Panc1 (cell line): Measurements from ENCODE around the gene AMN1. TPM values are rescaled to one million over a fixed set of nuclear protein-coding genes. Genes with fewer than 3 reads are reported as not detected.
"Not testable (repeated sequence)": the region's sequence is repeated elsewhere in the genome, so short reads cannot be mapped to it uniquely, and the experiment has no call there.

Source experiments
- ATAC-seq: fragments of 200-7000 bp; cut with Tn5 transposase; 2 replicates; pipeline ENCODE4 v1.9.1; 2020; ENCODE audit warnings: mild to moderate bottlenecking, moderate library complexity
- BruUV-seq: library from RNA; stranded (reverse); fragments of 400-500 nt; replicated peaks from 2 replicates; lab custom pipeline; 2021; lab: Mats Ljungman, UMichigan
- CTCF ChIA-PET: fragments of 300-600 bp; sonication (Branson Sonifier 250); formaldehyde crosslinking; loops from one replicate; lab custom pipeline; 2022; ENCODE audit warnings: antibody characterized with exemption; lab: Charles Lee
- POLR2A ChIA-PET: fragments of 300-600 bp; sonication (Branson Sonifier 250); formaldehyde crosslinking; loops from one replicate; lab custom pipeline; 2022; ENCODE audit warnings: antibody characterized with exemption; lab: Charles Lee
- DNase-seq: peaks from one replicate; pipeline ENCODE4 v3.0.0-alpha.2; 2010; ENCODE audit warnings: low read depth, low spot score
- H3K27ac ChIP-seq: 2 replicates; pipeline ENCODE4 v1.5.1; 2011; ENCODE audit warnings: mild to moderate bottlenecking, low read length, inconsistent platforms
- H3K27me3 ChIP-seq: fragments of 200-500 bp; sonication (Bioruptor generic); 2 replicates; pipeline ENCODE4 v1.6.0; 2014; ENCODE audit warnings: low read length, inconsistent platforms; ENCODE audit not compliant: control insufficient read depth, insufficient read depth
- H3K36me3 ChIP-seq: fragments of 200-500 bp; sonication (Bioruptor generic); 2 replicates; pipeline ENCODE4 v1.5.1; 2014; ENCODE audit warnings: inconsistent platforms, mild to moderate bottlenecking, low read length, moderate library complexity; ENCODE audit not compliant: control insufficient read depth, insufficient read depth
- H3K4me1 ChIP-seq: 2 replicates; pipeline ENCODE4 v1.5.1; 2011; ENCODE audit warnings: inconsistent platforms, mild to moderate bottlenecking, low read length, moderate library complexity; ENCODE audit not compliant: control insufficient read depth, insufficient read depth
- H3K4me3 ChIP-seq, 2 experiments: 2 replicates each; pipeline ENCODE4 v1.5.1; 2011 to 2012; ENCODE audit warnings: low read depth in 2 of 2, low read length in 2 of 2, mild to moderate bottlenecking in 2 of 2, inconsistent platforms in 1 of 2, moderate library complexity in 1 of 2
- H3K9me3 ChIP-seq: fragments of 200-500 bp; sonication (Bioruptor generic); 2 replicates; pipeline ENCODE4 v1.5.1; 2014; ENCODE audit warnings: low read depth, mild to moderate bottlenecking, inconsistent platforms, low read length, moderate library complexity; ENCODE audit not compliant: control insufficient read depth, insufficient read depth
- CTCF ChIP-seq: fragments of 450-650 bp; IDR thresholded peaks from 2 replicates; pipeline ENCODE4 v1.5.1; 2017; ENCODE audit warnings: mild to moderate bottlenecking
- POLR2AphosphoS5 ChIP-seq: IDR thresholded peaks from 2 replicates; pipeline ENCODE4 v1.6.1; 2012; ENCODE audit warnings: mild to moderate bottlenecking, low read depth, low read length, moderate library complexity
- REST ChIP-seq, 2 experiments: IDR thresholded peaks; 2 replicates each; pipeline ENCODE4 v1.6.1; 2011 to 2012; ENCODE audit warnings: low read depth in 2 of 2, control low read depth in 1 of 2, low read length in 1 of 2, mild to moderate bottlenecking in 1 of 2, moderate library complexity in 1 of 2; ENCODE audit not compliant: insufficient read depth in 1 of 2
- SIN3A ChIP-seq: IDR thresholded peaks from 2 replicates; pipeline ENCODE4 v1.6.1; 2012; ENCODE audit warnings: low read depth, mild to moderate bottlenecking, low read length, moderate library complexity, borderline replicate concordance; ENCODE audit not compliant: insufficient read depth
- TCF7L2 ChIP-seq: IDR thresholded peaks from 2 replicates; pipeline ENCODE4 v1.6.1; 2011; ENCODE audit warnings: mild to moderate bottlenecking, low read depth, low read length, inconsistent platforms
- in situ Hi-C: cut with HindIII; loops from 2 replicates; pipeline ENCODE4 v1.10.0; 2016; ENCODE audit warnings: low sequenced_read_pairs, low pct_unique_long_range_greater_than_20kb
- intact Hi-C: fragments of 100-400 bp; cut with micrococcal nuclease; formaldehyde crosslinking; loops from one replicate; pipeline ENCODE4 v1.10.0; 2022; ENCODE audit not compliant: unreplicated experiment
- total RNA-seq: library from RNA; stranded (reverse); gene quantifications from one replicate; pipeline ENCODE4 v1.2.1, GENCODE V29; 2021; ENCODE audit not compliant: unreplicated experiment

Gene AMN1
- total RNA-seq, 1 experiment from 2014 or later: 16.4 TPM

- ChIA-PET POLR2A (no interaction called here), CTCF (no interaction called here)
- in situ Hi-C loops (no loop called here), intact Hi-C loops (no loop called here)
- H3K27ac ChIP-seq: no peak overlapping the region
- DNase-seq (no peak), ATAC-seq (no peak)
- H3K27me3 ChIP-seq: no peaks in the 10 kb centered on the region
- H3K9me3 ChIP-seq: no peaks in the 10 kb centered on the region
- H3K4me1 ChIP-seq: no peaks in the 10 kb centered on the region
- no peaks in the 10 kb centered on the region for H3K36me3 ChIP-seq
- no TSS peak for BruUV-seq
- TF ChIP-seq POLR2AphosphoS5: no peak
- TF ChIP-seq REST (IDR thresholded peaks at IDR 0.05; ENCODE audit: insufficient read depth in 1 of 2, low read depth in 2 of 2, low read length in 1 of 2): no peak
- TF ChIP-seq TCF7L2: no peak
- H3K4me3 ChIP-seq: no peak overlapping the region
These were observed 37.1 kb upstream of the AMN1 start for GRCh38 chr12:31765931-31766330.

GRCh38 chr12:31759632-31760459 is 31.0 kb upstream of the AMN1 start:
- intact Hi-C loops (no loop called here), in situ Hi-C loops (no loop called here)
- CTCF ChIA-PET: no interaction called here
- 0 out of 2 replicates have a peak, but pooled peaks have one; percentile 60 for ATAC-seq
- H3K9me3 ChIP-seq: no peaks in the 10 kb centered on the region
- no TSS peak for BruUV-seq
- no peak for DNase-seq
- no peak overlapping the region for H3K4me3 ChIP-seq
- H3K27ac ChIP-seq: no peak overlapping the region
- no peaks in the 10 kb centered on the region for H3K4me1 ChIP-seq
- TF ChIP-seq CTCF (no peak), POLR2AphosphoS5 (no peak), SIN3A (no peak), TCF7L2 (no peak), REST (IDR thresholded peaks at IDR 0.05; ENCODE audit: insufficient read depth in 1 of 2, low read depth in 2 of 2, low read length in 1 of 2) (no peak)
- no peaks in the 10 kb centered on the region for H3K36me3 ChIP-seq
- POLR2A ChIA-PET: interaction anchor here (0.5 kb wide), 1 partner anchor 202 kb away, joined by 9 read pairs; no protein-coding TSS in a partner anchor
- H3K27me3 ChIP-seq: no peaks in the 10 kb centered on the region

GRCh38 chr12:31758297-31758696 is 29.5 kb upstream of the AMN1 start:
- BruUV-seq, POLR2A ChIA-PET: not testable (repeated sequence)

More at GRCh38 chr12:31758297-31758696, 29.5 kb upstream of the AMN1 start:
- in situ Hi-C loops, H3K27ac ChIP-seq, ATAC-seq, H3K4me1 ChIP-seq, H3K36me3 ChIP-seq, H3K4me3 ChIP-seq, H3K27me3 ChIP-seq, intact Hi-C loops, H3K9me3 ChIP-seq, DNase-seq, CTCF ChIA-PET: not testable (repeated sequence)
